ENCODE data around the gene HSBP1. TPM values are rescaled to one million over a fixed set of nuclear protein-coding genes. Genes with fewer than 3 reads are reported as not detected.

HSBP1 gene
- total RNA-seq, 1 donor from 2014 or later = 22.0 TPM

DNA sequence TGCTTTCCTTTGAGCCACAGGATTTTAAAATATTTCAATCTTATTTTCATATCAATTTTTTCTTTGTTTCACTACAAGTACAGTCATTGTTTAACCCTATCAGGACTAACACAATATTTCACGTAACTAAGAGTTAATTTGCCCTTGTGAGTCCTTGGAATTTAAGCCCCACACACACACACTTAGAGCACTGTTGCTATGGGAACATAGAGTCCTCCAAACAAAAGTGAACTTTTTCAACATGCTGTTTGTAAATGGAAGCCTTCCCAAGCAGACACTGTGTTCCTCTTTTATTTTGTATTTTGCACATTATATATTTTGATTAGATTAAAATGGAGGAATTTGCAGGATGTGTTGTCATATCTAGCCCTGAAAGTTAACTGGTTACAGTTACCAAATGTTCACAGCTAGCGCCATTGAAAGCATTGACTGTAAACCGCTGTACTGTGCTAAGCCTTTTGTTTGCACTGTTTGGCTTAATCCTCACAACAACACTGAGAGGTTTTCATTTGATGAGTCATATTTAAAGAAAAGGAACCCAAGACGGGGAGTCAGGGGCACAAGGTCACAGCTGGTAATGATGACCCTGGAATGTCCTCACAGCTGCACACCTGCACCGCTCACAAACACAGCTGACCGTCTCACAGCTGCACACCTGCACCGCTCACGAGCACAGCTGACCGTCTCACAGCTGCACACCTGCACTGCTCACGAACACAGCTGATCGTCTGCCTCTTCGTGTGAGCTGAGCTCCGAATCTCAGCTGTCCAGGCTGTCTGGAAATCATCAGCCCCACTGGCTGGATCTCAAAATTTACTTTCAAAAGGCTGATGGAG lies 6.3 kb downstream of the HSBP1 start:
- no peak overlapping the region for H3K4me3 ChIP-seq (ENCODE audit: low read depth, low read length)
- DNase-seq (ENCODE audit: low read depth) = no peak
- no peaks in the 10 kb centered on the region for H3K27me3 ChIP-seq (ENCODE audit: control insufficient read depth, insufficient read depth, low read length)
- H3K36me3 ChIP-seq (ENCODE audit: control insufficient read depth, insufficient read depth, low read length) = peaks cover 3% of the 10 kb centered on the region
- no peak for TF ChIP-seq CTCF (IDR thresholded peaks at IDR 0.05; ENCODE audit: insufficient read depth, low read length, poor library complexity, severe bottlenecking)

DNA sequence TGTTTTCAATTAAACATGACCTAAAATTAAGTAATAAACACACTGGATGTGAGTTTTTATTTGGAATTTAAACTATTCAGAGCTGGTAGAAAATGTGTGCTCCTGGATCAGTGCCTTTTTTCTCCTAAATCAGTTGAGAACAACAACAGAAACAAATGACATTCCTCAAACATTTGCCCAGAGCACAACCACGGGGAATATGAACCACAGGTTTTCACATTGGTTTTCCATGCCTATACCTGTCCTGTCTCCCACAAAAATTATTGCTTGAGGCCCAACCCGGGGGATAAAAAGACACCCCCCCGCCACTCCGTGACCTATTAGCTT lies 6.8 kb downstream of the HSBP1 start:
- Histone ChIP-seq H3K4me3 (ENCODE audit: low read depth, low read length) (no peak overlapping the region), H3K27me3 (ENCODE audit: control insufficient read depth, insufficient read depth, low read length) (no peaks in the 10 kb centered on the region), H3K36me3 (ENCODE audit: control insufficient read depth, insufficient read depth, low read length) (peaks cover 3% of the 10 kb centered on the region)
- no peak for TF ChIP-seq CTCF (IDR thresholded peaks at IDR 0.05; ENCODE audit: insufficient read depth, low read length, poor library complexity, severe bottlenecking)
- no peak for DNase-seq (ENCODE audit: low read depth)

DNA sequence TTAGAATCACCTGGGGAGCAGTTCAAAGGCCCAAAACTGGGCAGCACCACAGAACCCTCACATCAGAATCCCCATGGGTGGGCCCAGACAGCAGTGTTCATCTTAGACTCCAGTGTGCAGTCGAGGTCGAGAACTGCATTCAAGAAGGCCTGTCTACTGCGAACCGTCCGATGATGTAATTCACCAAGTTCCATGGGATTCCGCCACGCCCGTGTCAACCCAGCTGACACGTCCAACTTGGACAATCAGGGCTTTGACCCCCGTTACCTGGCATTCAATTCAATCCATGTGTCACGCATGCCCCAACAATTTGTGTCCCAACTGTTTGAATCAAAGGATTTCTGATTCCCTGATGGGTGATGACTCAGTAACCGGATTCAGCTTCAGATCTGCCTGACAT lies 9.2 kb downstream of the HSBP1 start:
- H3K4me3 ChIP-seq (ENCODE audit: low read depth, low read length) = no peak overlapping the region
- no peaks in the 10 kb centered on the region for H3K27me3 ChIP-seq (ENCODE audit: control insufficient read depth, insufficient read depth, low read length)
- TF ChIP-seq CTCF (IDR thresholded peaks at IDR 0.05; ENCODE audit: insufficient read depth, low read length, poor library complexity, severe bottlenecking) = no peak
- peaks cover 3% of the 10 kb centered on the region for H3K36me3 ChIP-seq (ENCODE audit: control insufficient read depth, insufficient read depth, low read length)
- no peak for DNase-seq (ENCODE audit: low read depth)

DNA sequence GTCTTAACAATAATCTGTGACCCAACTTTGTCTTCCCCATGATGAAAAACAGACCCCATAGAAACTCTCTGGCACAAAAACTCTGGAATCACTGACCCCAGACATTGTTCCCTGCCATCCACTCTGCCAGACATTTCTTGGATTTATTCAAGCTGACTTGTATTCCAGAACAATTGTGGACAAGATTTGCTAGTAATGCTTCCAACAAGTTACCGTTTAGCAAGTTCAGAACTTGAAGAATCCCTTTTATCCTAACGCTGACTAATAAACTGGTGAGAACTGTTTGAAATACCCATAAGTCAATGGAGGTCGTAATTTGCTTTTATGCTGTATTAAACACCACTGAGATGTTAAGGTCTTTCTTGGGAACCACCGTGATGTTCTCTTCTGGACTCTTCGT lies 10.5 kb downstream of the HSBP1 start:
- H3K4me3 ChIP-seq (ENCODE audit: low read depth, low read length) = no peak overlapping the region
- no peaks in the 10 kb centered on the region for H3K36me3 ChIP-seq (ENCODE audit: control insufficient read depth, insufficient read depth, low read length)
- DNase-seq (ENCODE audit: low read depth) = no peak
- no peak for TF ChIP-seq CTCF (IDR thresholded peaks at IDR 0.05; ENCODE audit: insufficient read depth, low read length, poor library complexity, severe bottlenecking)
- no peaks in the 10 kb centered on the region for H3K27me3 ChIP-seq (ENCODE audit: control insufficient read depth, insufficient read depth, low read length)

DNA sequence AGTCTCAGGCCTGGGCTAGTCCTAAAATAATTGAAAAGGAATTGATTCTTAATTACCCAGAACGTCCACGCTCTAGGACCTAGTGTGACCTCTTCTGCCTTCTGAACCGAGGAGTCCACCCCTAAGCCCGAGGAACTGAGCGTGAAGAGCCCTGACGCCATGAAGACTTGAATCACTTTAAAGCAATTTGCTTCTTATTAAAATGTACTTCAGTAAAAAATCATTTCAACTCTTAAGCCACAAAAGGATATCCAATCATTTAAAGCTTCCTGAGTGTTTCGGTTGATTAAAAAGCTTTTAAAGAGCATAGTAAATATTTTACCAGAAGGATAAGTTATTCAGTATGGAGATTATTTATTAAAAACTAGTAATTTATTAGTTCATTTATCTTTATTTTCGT lies 11.6 kb downstream of the HSBP1 start:
- no peak for TF ChIP-seq CTCF (IDR thresholded peaks at IDR 0.05; ENCODE audit: insufficient read depth, low read length, poor library complexity, severe bottlenecking)
- DNase-seq (ENCODE audit: low read depth) = no peak
- Histone ChIP-seq H3K27me3 (ENCODE audit: control insufficient read depth, insufficient read depth, low read length) (no peaks in the 10 kb centered on the region), H3K36me3 (ENCODE audit: control insufficient read depth, insufficient read depth, low read length) (no peaks in the 10 kb centered on the region), H3K4me3 (ENCODE audit: low read depth, low read length) (no peak overlapping the region)
